B cell (primary cell): Measurements from ENCODE around the gene GNAL. TPM values are rescaled to one million over a fixed set of nuclear protein-coding genes. Genes with fewer than 3 reads are reported as not detected.

Experiments used
- ATAC-seq: fragments of 200-7000 bp; cut with Tn5 transposase; one replicate; pipeline ENCODE4 v1.10.0; 2021; ENCODE audit warnings: low read depth, mild to moderate bottlenecking, moderate number of reproducible peaks, moderate library complexity
- CTCF ChIA-PET: fragments of 350-600 bp; sonication (Branson Sonifier 250); formaldehyde crosslinking; loops from one replicate; lab custom pipeline; 2021; ENCODE audit warnings: antibody characterized with exemption, inconsistent platforms; lab: Charles Lee
- POLR2A ChIA-PET: fragments of 350-600 bp; sonication (Branson Sonifier 250); formaldehyde crosslinking; loops from one replicate; lab custom pipeline; 2021; ENCODE audit warnings: antibody characterized with exemption; lab: Charles Lee
- DNase-seq: peaks from one replicate; pipeline ENCODE4 v3.0.0; 2013
- H2AFZ ChIP-seq: 2 replicates; pipeline ENCODE4 v1.6.1; 2012; ENCODE audit warnings: mild to moderate bottlenecking, low read depth, low read length; ENCODE audit not compliant: insufficient read depth, poor library complexity, severe bottlenecking
- H3K27ac ChIP-seq, 2 donors: 1 replicate in 1 of 2; 2 replicates in 1 of 2; pipeline ENCODE4 v1.5.1; 2012 to 2013; ENCODE audit warnings: low read length in 2 of 2, mild to moderate bottlenecking in 2 of 2, moderate library complexity in 1 of 2
- H3K27me3 ChIP-seq, 4 experiments: fragments of 200-600 bp in 1 of 4; sonication (generic) in 1 of 4; replicated peaks in 1 of 4; 1 replicate in 2 of 4; 2 replicates in 2 of 4; pipeline versions ENCODE4 v1.6.1 to v1.7.0; 2013 to 2016; ENCODE audit warnings: low read length in 3 of 4, mild to moderate bottlenecking in 2 of 4, mixed read lengths in 1 of 4, moderate library complexity in 1 of 4; ENCODE audit not compliant: insufficient read depth in 4 of 4, control insufficient read depth in 3 of 4; ENCODE audit errors: control extremely low read depth in 1 of 4
- H3K36me3 ChIP-seq, 2 experiments: replicated peaks in 1 of 2; 1 replicate in 1 of 2; 2 replicates in 1 of 2; pipeline versions ENCODE4 v1.6.1 to v1.7.1; 2013; ENCODE audit warnings: low read length in 1 of 2; ENCODE audit not compliant: insufficient read depth in 2 of 2, control insufficient read depth in 1 of 2; ENCODE audit errors: control extremely low read depth in 1 of 2, extremely low read depth in 1 of 2
- H3K4me1 ChIP-seq, 2 donors: fragments of 200-600 bp in 1 of 2; sonication (generic) in 1 of 2; 1 replicate in 1 of 2; 2 replicates in 1 of 2; pipeline versions ENCODE4 v1.5.1 to v1.6.1; 2013 to 2017; ENCODE audit warnings: low read length in 2 of 2; ENCODE audit not compliant: control insufficient read depth in 2 of 2, insufficient read depth in 2 of 2
- H3K4me2 ChIP-seq: replicated peaks from 2 replicates; pipeline ENCODE3; 2012; ENCODE audit warnings: mild to moderate bottlenecking, low read depth, low read length; ENCODE audit not compliant: poor library complexity, severe bottlenecking
- H3K4me3 ChIP-seq, 5 experiments: fragments of 200-600 bp in 1 of 5; sonication (generic) in 1 of 5; 1 replicate in 3 of 5; 2 replicates in 2 of 5; pipeline versions ENCODE4 v1.5.1 to v1.7.0; 2011 to 2016; ENCODE audit warnings: low read length in 4 of 5, mild to moderate bottlenecking in 4 of 5, low read depth in 2 of 5, control low read depth in 1 of 5, moderate library complexity in 1 of 5; ENCODE audit not compliant: insufficient read depth in 1 of 5; ENCODE audit errors: control extremely low read depth in 1 of 5, extremely low read depth in 1 of 5
- H3K79me2 ChIP-seq: fragments of 200-600 bp; sonication (generic); one replicate; pipeline ENCODE4 v1.6.0; 2016; ENCODE audit warnings: low read length; ENCODE audit not compliant: control insufficient read depth, insufficient read depth
- H3K9ac ChIP-seq: fragments of 200-600 bp; sonication (generic); 2 replicates; pipeline ENCODE4 v1.6.1; 2017; ENCODE audit warnings: mild to moderate bottlenecking, low read length, moderate library complexity
- H3K9me3 ChIP-seq, 3 donors: one replicate each; pipeline versions ENCODE4 v1.6.1 to v1.7.1; 2013; ENCODE audit warnings: low read length in 2 of 3; ENCODE audit not compliant: control insufficient read depth in 2 of 3, insufficient read depth in 1 of 3; ENCODE audit errors: control extremely low read depth in 1 of 3
- H4K20me1 ChIP-seq: 2 replicates; pipeline ENCODE4 v1.6.0; 2012; ENCODE audit warnings: mild to moderate bottlenecking, low read length; ENCODE audit not compliant: insufficient read depth, control insufficient read depth, poor library complexity, severe bottlenecking
- H3K27ac Mint-ChIP-seq: one replicate; pipeline ENCODE4 v1.8.0; 2021; ENCODE audit warnings: mixed read lengths
- H3K27me3 Mint-ChIP-seq: one replicate; pipeline ENCODE4 v1.8.0; 2021; ENCODE audit warnings: mixed read lengths
- H3K4me1 Mint-ChIP-seq: one replicate; pipeline ENCODE4 v1.8.0; 2021; ENCODE audit warnings: mixed read lengths
- H3K4me3 Mint-ChIP-seq: one replicate; pipeline ENCODE4 v1.8.0; 2021; ENCODE audit warnings: mixed read lengths
- H3K9me3 Mint-ChIP-seq: one replicate; pipeline ENCODE4 v1.8.0; 2022; ENCODE audit warnings: mixed read lengths; ENCODE audit not compliant: insufficient read depth
- CTCF ChIP-seq: fragments of 200-600 bp; IDR thresholded peaks from one replicate; pipeline ENCODE4 v1.8.0; 2022; ENCODE audit warnings: antibody characterized with exemption, mild to moderate bottlenecking
- EZH2 ChIP-seq: IDR thresholded peaks from 2 replicates; pipeline ENCODE4 v1.6.1; 2012; ENCODE audit warnings: borderline replicate concordance, low read depth, mild to moderate bottlenecking, moderate library complexity, low read length; ENCODE audit not compliant: insufficient read depth, poor library complexity, severe bottlenecking
- WGBS: methylation state at CpG from one replicate; pipeline ENCODE4 v1.1.5; 2013; ENCODE audit warnings: missing lambda C conversion rate; ENCODE audit not compliant: insufficient coverage; 5-methylcytosine and 5-hydroxymethylcytosine counted together
- intact Hi-C: fragments of 100-400 bp; cut with micrococcal nuclease; formaldehyde crosslinking; loops from one replicate; pipeline ENCODE4 v1.10.0; 2022
- polyA plus RNA-seq: library from polyadenylated mRNA; depleted of rRNA; stranded (reverse); fragments of >200 nt; gene quantifications from 2 replicates; pipeline ENCODE4 v1.2.3, GENCODE V29; 2012
- total RNA-seq, 2 donors: library from RNA; stranded (reverse); fragments of 120-200 nt in 1 of 2; gene quantifications; 1 replicate in 1 of 2; 2 replicates in 1 of 2; pipeline versions ENCODE4 v1.2.3 to v1.2.4, GENCODE V29; 2013 to 2022

Gene GNAL
- total and polyA plus RNA-seq, 2 donors (not counting 1 experiment from before 2014, with no cell fraction given): 0.01 to 0.12 TPM

GRCh38 chr18:11741505-11742145 is 52.6 kb downstream of the GNAL start:
- Histone ChIP-seq H3K79me2 (no peaks in the 10 kb centered on the region), H3K36me3 (no peaks in the 10 kb centered on the region), H3K4me1 (no peaks in the 10 kb centered on the region), H2AFZ (no peak overlapping the region), H3K9ac (no peak overlapping the region), H3K4me2 (no peak overlapping the region), H4K20me1 (no peaks in the 10 kb centered on the region), H3K9me3 (no peaks in the 10 kb centered on the region), H3K27me3 (peaks cover 0 to 11% (median 3%) of the 10 kb centered on the region in 4 experiments), H3K4me3 (no peak overlapping the region), H3K27ac (no peak overlapping the region)
- peak; percentile 18 for DNase-seq
- Mint-ChIP-seq H3K4me3 (no peak overlapping the region), H3K9me3 (no peaks in the 10 kb centered on the region), H3K27me3 (peaks cover 38% of the 10 kb centered on the region), H3K4me1 (no peaks in the 10 kb centered on the region), H3K27ac (no peak overlapping the region)
- ATAC-seq: no peak
- ChIA-PET CTCF (interaction anchor here (1.1 to 2.5 kb wide), 3 partner anchors 8 to 253 kb away, joined by 3 to 8 read pairs (median 3); no protein-coding TSS in a partner anchor), POLR2A (no interaction called here)
- TF ChIP-seq CTCF (peak; percentile 73), EZH2 (no peak)
- WGBS: 76% methylated on average over 5 of the region's 5 CpGs
- intact Hi-C loops: no loop called here

- peaks cover under 1% of the 10 kb centered on the region for H3K4me1 Mint-ChIP-seq
- intact Hi-C loops: no loop called here
- Histone ChIP-seq H3K27ac (no peak overlapping the region), H3K36me3 (no peaks in the 10 kb centered on the region), H3K4me1 (no peaks in the 10 kb centered on the region), H3K4me3 (no peak overlapping the region), H4K20me1 (no peaks in the 10 kb centered on the region), H3K9me3 (no peaks in the 10 kb centered on the region), H2AFZ (no peak overlapping the region), H3K4me2 (no peak overlapping the region), H3K9ac (no peak overlapping the region), H3K27me3 (peaks cover 0 to 11% (median 7%) of the 10 kb centered on the region in 4 experiments), H3K79me2 (no peaks in the 10 kb centered on the region)
- ChIA-PET POLR2A (no interaction called here), CTCF (interaction anchor here (1.2 kb wide), 1 partner anchor 250 kb away, joined by 4 read pairs; no protein-coding TSS in a partner anchor)
- no peak overlapping the region for H3K27ac Mint-ChIP-seq
- no peaks in the 10 kb centered on the region for H3K9me3 Mint-ChIP-seq
- ATAC-seq (no peak), DNase-seq (no peak)
- no peak overlapping the region for H3K4me3 Mint-ChIP-seq
- peaks cover 55% of the 10 kb centered on the region for H3K27me3 Mint-ChIP-seq
- WGBS: 87% methylated on average over 3 of the region's 9 CpGs
- no peak for TF ChIP-seq CTCF
- no peak for TF ChIP-seq EZH2
Measured at GRCh38 chr18:11745521-11745920, 56.5 kb downstream of the GNAL start.
